HG03039 (cell line): Measurements from ENCODE around the gene PAX2.

Source experiments
- ATAC-seq: cut with Tn5 transposase; IDR thresholded peaks from one replicate; pipeline ENCODE4 v1.9.1; 2021; ENCODE audit warnings: mild to moderate bottlenecking, moderate library complexity; ENCODE audit not compliant: unreplicated experiment

Gene PAX2

DNA sequence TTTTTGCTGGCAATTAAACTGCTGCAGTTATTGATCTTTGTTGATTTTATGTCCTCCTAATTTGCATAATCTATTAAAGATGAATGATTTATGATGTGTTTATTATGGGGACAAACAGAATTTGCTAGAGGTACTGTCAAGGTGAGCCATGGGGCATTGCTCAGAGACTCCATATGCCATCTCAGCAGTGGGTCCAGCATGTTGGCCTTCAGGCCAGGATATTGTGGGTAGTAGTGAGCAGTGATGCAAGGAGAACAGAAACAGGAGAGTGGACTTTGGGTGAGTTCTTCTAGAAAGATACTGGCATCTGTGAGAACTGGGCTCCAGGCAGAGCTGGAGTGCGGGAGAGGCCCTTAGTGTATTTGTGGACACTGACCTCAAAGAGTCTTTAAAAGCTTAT lies 65.9 kb downstream of the PAX2 start:
- ATAC-seq: no peak

DNA sequence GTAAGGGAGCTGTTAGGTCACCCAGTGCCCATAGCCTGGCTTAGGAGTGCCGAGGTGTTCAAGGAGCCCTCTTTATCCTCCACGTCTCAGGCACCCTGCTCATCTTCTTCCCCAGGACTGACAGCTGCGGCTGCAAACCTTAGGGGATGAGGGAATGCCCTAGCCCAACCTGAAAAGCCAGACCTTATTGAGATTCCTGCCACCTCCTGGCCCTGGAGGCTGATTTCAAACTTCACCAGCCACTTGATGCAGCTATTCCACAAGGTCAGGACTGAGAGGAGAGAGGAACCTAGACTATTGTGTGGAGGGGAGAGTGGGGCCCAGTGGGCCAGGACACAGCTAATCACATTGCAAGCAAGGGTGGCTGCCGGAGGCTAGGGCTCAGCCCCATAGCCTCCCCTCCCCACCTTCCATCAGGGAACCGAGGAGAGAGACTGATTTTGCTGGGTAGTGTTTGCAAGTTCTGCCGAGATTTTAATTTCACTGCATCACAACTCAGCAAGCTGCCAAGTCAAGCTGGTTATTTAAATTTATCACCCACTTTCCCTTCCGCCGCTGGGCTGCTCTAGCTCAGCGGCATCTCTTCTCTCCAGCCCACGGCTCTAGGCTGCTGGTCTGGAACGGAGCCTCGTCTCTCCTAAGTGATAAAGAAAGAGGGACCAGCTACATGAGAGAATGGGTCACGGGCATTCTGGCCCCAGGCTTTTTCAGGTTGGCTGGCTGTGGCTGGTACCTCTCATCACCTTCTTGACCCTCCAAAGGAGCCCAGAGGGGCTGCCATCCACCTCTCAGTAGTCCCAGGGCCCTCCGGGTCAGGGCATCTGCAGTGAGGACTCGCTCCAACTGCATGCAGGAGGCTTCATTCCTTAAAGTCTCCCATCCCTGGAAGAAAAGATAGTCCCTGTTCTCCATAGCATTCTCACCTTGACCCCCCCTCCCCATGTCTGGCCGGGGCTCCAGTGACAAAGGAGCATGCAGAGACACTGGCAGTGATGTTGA lies 66.7 kb downstream of the PAX2 start:
- no peak for ATAC-seq

DNA sequence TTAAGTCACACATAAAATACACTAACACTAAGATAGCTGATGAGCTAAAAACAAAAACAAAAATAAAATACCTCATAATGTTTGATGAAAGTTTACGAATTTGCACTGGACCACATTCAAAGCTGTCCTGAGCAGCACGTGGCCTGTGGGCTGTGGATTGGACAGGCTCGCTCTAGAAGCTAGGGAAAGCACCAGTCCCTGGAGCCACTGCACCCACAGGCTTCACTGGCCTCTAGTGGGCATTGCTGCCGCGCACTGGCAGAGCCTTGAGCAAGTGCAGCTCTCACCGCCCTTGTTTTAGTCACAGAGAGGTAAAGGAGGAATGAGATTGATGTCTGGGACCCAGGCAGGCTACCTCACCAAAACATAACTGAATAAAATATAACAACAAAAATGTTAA lies 67.6 kb downstream of the PAX2 start:
- ATAC-seq: no peak

DNA sequence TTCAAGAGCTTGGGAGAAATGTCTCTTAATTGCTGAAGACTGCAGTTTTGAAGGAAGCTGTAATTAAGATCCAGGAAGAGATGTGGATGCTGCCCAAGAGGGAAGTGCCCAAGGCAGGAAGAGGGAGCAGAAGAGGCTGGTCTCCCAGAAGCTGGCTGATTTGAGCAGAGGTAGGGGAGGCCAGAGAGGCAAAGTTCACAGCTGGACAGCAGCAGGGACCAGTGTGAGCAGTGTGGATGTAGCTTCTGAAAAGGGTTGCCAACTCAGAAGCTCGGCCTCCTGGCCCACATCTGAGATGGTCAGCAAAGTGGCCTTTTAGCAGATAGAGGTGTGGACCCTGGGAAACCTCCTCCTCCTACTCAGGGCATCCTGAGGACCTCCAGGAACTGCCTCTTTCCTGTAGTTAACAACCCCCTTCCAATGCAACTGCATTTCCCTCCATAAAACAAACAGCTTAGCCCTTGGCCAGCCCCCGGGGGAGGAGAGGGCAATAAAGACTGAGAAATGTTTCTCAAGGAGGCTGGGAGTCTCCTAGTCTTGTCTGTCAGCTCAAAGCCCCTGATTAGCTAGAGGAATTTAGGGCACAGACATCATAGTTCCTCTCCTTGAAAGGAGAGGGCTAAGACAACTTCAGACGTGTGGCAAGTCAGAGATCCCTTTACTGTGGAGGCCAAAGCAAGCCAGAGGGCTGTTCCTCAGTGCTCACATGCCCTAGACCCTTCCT lies 69.5 kb downstream of the PAX2 start:
- ATAC-seq: no peak

DNA sequence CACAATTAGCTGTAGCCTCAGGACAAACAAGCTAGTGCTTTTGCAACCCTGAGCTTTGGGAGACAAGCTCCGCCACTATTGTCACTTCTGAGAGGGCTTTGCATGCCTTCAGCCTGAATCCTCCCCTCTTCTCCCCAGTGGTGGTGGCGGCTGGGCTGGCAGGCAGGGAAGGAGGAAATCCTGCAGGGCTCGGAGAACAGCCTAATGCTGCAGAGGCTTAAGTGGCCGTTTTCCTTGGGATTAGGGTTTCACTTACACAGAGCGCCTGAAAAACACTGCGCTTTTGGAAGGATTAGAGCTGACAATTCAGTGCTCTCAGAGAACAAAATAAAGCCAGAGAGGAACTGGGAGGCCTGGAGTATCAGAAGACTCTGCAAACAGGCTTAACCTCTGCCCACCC lies 71.3 kb downstream of the PAX2 start:
- no peak for ATAC-seq

DNA sequence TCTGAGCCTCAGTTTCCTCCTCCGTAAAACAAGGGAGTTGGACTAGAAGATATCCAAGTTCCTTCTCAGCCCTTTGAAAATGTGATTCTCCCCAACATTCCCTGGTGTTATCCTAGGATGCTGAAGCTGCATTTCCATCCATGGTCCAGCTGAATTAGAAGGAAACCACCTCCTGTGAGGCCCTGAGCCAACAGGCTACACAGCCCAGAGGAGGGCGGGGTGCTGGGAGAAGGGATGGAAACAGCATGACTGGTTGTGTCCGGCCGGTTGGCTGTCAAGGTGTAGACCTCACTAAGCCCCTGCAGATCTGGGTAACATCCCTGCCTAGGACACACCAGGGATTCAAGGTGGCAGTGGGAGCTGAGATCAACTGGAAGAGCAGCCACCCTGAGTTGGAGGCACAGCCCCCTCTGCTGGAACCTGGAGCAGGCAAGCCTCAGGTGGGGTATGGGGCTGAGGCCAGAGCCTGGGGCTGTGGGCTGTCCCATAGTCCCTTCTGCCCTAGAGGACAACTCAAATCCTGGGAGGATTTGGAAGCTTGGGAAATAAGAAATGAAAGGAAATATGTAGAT lies 72.0 kb downstream of the PAX2 start:
- no peak for ATAC-seq

DNA sequence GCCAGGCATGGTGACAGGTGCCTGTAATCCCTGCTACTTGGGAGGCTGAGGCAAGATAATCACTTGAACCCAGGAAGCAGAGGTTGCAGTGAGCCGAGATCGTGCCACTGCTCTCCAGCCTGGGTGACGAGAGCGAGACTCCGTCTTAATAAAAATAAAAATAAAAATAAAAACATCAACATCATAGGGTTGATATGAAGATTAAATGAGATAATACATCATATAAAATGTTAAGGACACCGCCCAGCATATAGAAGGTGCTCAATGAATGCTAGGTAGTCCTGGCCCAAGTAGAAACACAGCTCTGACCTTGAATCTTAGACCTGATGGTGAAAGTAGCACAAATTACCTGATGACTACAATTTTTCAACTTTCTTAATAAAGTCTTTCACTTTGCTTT lies 74.0 kb downstream of the PAX2 start:
- ATAC-seq: no peak

DNA sequence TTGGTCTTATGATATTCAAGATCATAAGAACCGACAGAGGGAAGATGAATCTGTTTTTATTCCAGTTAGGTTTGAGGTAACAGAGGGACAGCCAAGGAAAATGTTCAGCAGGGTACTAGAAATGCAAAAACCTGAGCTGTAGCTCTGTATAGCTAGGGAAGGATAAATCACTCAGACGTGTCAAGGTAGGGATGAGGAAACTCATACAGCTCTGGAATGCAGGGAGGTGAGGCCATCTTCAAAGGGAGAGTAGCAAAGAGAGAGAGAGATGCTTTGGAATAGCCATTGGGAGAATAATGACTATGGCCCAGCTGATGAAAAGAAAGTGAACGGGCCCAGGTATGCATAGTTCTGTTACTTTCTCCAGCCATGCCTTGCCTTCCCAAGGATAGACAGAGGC lies 77.8 kb downstream of the PAX2 start:
- no peak for ATAC-seq

DNA sequence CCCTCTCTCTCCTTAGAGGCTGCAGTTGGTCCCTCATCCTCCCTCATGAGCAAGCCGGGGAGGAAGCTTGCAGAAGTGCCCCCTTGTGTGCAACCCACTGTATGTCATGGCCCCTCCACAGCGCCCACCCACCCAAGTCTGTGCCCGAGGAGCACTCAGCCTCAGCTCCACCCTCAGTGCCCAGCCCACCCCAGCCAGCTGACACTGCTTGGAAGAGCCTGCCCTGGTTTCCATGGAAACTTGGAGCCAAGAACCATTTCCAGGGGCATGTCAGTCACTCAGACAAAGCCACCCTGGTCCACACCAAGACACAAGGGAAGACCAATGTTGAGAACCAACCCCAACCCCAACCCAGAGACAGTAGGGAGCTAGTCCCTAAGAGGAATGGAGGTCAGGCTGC lies 79.5 kb downstream of the PAX2 start:
- no peak for ATAC-seq

DNA sequence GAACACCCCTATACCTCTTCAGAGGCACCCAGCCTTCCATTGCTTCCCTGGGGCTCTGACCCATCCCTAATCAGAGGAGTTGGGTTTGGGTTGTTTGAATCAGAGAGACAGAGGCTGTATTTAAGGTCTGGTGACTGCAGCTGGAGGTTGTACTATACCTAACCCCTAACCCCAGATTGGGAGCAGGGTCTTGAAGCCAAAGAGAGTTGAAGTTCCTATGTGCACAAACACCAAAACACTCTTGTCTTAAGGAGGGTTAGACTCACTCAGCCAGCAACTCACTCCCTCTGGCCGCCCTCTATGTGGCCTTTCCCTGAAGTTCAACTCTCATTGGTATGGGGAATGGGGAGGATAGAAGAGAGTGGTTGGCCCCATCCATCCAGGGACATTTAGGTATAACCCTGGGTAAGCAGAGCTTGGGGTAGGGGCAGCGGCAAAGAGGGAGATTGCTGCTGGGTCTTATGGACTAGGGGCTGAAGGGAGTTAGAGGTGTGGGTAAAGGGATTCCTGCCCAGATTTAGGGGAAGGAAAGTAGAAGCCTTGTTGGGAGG lies 80.0 kb downstream of the PAX2 start:
- ATAC-seq: no peak

DNA sequence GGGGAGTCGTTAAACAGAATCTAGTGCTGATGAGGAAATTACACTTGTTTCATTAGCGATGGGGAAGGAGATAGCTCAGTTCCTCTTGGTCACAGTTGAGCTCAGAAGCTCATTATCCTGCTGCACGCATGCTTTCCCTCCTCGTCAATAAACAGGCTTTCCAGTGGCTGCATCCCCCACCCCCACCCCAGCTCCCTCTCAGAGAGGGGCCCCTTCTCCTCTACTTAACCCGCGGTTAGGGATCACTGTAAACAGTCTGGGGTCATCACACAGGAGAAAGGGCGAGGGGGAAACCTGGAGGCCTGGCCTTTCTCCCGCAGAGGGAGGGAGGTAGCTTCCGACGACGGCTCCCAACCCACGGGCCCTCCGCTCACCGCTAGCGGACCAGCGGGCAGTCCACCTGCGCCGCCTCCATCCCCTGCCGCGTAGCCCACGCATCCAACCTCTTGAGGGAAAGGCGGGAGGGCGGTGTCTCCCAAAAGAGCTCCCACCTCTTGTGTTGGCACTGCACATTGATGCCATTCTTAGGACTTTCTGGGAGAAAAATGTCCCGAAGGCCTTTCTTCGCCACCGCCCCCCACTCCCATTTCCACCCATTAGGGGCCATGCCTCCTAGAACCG lies 80.8 kb downstream of the PAX2 start:
- ATAC-seq: no peak

DNA sequence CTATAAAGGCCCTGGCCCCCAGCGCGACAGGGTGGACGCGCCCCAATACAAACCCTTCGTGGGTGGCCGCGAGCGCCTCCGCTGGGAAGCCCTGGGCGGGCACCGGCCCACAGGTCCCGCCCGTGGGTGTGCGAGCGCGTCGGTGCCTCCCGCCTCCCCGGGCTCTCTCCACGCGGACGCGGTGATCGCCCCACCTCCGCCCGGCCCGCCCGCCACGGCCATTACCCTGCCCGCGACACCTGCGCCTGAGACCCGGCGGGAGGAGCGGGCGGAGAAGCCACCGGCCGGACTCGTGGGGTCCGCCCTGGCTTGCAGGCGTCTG lies 81.2 kb downstream of the PAX2 start:
- ATAC-seq: no peak

DNA sequence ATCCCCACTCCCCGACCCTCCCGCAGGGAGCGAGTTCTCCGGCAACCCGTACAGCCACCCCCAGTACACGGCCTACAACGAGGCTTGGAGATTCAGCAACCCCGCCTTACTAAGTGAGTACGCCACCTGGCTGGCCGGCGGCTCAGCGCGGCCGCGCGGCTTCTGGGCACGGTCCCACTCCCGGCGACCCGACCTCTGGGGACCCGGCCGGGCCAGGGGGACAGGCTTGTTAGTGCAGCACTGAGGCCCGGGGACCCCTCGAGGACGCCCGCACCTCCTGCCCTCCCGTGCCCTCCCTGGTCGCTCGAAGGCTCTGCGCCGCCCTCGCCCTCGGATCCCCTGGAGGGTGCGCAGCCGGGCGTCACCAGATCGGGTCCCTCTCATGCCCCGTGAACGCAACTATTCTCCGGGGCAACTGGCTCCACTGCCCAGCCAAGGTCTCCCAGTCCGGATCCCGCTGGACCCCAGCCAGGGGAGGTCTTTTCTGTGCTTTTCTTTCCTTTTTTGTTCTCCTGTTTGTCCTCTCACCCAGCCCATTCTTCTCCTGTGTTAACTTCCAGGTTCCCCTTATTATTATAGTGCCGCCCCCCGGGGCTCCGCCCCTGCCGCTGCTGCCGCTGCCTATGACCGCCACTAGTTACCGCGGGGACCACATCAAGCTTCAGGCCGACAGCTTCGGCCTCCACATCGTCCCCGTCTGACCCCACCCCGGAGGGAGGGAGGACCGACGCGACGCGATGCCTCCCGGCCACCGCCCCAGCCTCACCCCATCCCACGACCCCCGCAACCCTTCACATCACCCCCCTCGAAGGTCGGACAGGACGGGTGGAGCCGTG lies 81.8 kb downstream of the PAX2 start:
- no peak for ATAC-seq

DNA sequence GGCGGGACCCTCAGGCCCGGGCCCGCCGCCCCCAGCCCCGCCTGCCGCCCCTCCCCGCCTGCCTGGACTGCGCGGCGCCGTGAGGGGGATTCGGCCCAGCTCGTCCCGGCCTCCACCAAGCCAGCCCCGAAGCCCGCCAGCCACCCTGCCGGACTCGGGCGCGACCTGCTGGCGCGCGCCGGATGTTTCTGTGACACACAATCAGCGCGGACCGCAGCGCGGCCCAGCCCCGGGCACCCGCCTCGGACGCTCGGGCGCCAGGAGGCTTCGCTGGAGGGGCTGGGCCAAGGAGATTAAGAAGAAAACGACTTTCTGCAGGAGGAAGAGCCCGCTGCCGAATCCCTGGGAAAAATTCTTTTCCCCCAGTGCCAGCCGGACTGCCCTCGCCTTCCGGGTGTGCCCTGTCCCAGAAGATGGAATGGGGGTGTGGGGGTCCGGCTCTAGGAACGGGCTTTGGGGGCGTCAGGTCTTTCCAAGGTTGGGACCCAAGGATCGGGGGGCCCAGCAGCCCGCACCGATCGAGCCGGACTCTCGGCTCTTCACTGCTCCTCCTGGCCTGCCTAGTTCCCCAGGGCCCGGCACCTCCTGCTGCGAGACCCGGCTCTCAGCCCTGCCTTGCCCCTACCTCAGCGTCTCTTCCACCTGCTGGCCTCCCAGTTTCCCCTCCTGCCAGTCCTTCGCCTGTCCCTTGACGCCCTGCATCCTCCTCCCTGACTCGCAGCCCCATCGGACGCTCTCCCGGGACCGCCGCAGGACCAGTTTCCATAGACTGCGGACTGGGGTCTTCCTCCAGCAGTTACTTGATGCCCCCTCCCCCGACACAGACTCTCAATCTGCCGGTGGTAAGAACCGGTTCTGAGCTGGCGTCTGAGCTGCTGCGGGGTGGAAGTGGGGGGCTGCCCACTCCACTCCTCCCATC lies 82.7 kb downstream of the PAX2 start:
- ATAC-seq: no peak

DNA sequence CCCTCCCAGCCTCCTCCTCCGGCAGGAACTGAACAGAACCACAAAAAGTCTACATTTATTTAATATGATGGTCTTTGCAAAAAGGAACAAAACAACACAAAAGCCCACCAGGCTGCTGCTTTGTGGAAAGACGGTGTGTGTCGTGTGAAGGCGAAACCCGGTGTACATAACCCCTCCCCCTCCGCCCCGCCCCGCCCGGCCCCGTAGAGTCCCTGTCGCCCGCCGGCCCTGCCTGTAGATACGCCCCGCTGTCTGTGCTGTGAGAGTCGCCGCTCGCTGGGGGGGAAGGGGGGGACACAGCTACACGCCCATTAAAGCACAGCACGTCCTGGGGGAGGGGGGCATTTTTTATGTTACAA lies 83.3 kb downstream of the PAX2 start:
- no peak for ATAC-seq

DNA sequence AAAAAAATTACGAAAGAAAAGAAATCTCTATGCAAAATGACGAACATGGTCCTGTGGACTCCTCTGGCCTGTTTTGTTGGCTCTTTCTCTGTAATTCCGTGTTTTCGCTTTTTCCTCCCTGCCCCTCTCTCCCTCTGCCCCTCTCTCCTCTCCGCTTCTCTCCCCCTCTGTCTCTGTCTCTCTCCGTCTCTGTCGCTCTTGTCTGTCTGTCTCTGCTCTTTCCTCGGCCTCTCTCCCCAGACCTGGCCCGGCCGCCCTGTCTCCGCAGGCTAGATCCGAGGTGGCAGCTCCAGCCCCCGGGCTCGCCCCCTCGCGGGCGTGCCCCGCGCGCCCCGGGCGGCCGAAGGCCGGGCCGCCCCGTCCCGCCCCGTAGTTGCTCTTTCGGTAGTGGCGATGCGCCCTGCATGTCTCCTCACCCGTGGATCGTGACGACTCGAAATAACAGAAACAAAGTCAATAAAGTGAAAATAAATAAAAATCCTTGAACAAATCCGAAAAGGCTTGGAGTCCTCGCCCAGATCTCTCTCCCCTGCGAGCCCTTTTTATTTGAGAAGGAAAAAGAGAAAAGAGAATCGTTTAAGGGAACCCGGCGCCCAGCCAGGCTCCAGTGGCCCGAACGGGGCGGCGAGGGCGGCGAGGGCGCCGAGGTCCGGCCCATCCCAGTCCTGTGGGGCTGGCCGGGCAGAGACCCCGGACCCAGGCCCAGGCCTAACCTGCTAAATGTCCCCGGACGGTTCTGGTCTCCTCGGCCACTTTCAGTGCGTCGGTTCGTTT lies 83.9 kb downstream of the PAX2 start:
- ATAC-seq: no peak

DNA sequence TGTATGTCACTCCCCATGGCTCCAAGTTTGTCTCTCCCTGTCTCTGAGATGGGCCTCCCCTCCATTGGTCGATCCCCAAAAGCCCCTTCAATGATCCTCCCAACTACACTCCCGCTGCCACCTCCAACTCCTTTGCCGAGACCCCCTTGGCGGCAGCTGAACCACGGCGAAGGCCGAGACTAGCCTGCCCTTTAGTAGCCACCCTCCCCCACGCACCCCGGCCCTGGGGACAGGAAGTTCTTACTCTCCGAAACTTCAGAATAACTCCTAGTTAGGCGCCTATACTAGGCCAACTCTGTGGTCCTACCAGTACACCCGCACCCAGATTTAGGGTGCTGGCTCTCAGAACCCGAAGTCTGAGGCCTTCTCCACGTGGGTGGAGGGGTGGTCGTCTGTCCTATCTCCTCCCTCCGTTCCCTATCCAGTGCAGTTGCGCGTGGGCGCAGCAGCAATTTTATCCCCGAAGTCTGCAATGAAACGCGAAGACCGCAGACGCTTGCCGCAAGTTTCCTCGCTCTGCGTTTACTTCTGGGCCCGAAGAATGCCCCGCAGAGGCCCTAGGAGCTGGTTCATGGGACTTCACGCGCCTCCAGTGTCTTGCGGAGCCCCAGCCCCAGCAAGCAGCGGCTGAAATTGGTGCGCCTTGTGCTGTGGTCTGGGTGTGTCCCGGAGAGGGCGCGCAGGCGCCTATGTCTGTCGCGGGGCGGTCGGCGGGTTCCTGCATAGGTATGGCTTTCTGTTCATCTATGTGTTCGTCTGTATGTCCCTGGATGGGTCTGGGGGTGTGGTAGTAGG lies 84.7 kb downstream of the PAX2 start:
- no peak for ATAC-seq

DNA sequence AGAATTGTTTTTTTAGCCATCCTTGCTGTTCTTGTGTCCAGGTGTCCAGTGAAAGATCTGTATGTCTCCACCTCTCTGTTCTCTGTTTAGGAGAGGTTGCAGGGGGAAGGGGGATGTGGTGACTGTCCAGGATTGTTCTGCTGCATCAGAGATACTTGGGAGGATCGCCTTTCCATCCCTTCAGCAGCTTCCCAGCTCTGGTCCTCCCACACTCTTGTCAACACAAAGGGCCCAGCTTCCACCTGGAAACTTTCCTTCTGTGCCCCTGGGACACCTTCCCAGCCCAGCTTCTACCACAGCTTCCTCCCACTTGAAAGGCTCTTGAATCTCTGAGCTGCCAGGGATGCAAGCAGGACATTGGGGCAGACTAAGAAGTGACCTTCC lies 85.3 kb downstream of the PAX2 start:
- ATAC-seq: no peak
